HepG2 (cell line): ENCODE results near the gene ELL. TPM values are rescaled to one million over a fixed set of nuclear protein-coding genes. Genes with fewer than 3 reads are reported as not detected.

ENCODE experiments used
- ARNTL ChIP-seq: sonication (generic); formaldehyde crosslinking; IDR thresholded peaks from 2 replicates; pipeline ENCODE4 v1.4.0; 2020; ENCODE audit warnings: mild to moderate bottlenecking, missing genetic modification reagents
- ATF1 ChIP-seq: IDR thresholded peaks from 2 replicates; pipeline ENCODE4 v1.6.1; 2016; ENCODE audit warnings: mild to moderate bottlenecking, control low read depth
- CHD4 ChIP-seq: fragments of 200-600 bp; sonication (generic); IDR thresholded peaks from 2 replicates; pipeline ENCODE4 v1.7.0; 2017; ENCODE audit warnings: mild to moderate bottlenecking, low read length, borderline replicate concordance
- CREB1 ChIP-seq, 2 experiments: fragments of 450-650 bp in 1 of 2; IDR thresholded peaks; 2 replicates each; pipeline ENCODE4 v1.6.1; 2016 to 2017; ENCODE audit warnings: control low read depth in 1 of 2, mild to moderate bottlenecking in 1 of 2, missing compliant biosample characterization in 1 of 2, missing genetic modification characterization in 1 of 2
- ELF4 ChIP-seq: sonication (generic); formaldehyde crosslinking; IDR thresholded peaks from 2 replicates; pipeline ENCODE4 v1.5.0; 2020; ENCODE audit warnings: missing genetic modification reagents, mild to moderate bottlenecking, moderate library complexity, borderline replicate concordance
- FLYWCH1 ChIP-seq: sonication (generic); formaldehyde crosslinking; IDR thresholded peaks from 2 replicates; pipeline ENCODE4 v1.8.1; 2023; ENCODE audit warnings: mild to moderate bottlenecking, missing genetic modification reagents
- FOXO4 ChIP-seq: sonication (generic); formaldehyde crosslinking; conservative IDR thresholded peaks from 2 replicates; pipeline ENCODE4 v1.8.1; 2023; ENCODE audit warnings: missing genetic modification reagents
- GFI1 ChIP-seq: sonication (generic); formaldehyde crosslinking; IDR thresholded peaks from 2 replicates; pipeline ENCODE4 v1.5.0; 2020; ENCODE audit warnings: missing genetic modification reagents, mild to moderate bottlenecking, borderline replicate concordance
- HOXA3 ChIP-seq: sonication (generic); formaldehyde crosslinking; IDR thresholded peaks from 2 replicates; pipeline ENCODE4 v1.5.0; 2020; ENCODE audit warnings: missing genetic modification reagents
- KMT2A ChIP-seq: sonication (generic); formaldehyde crosslinking; IDR thresholded peaks from 2 replicates; pipeline ENCODE4 v1.4.0; 2020; ENCODE audit warnings: missing genetic modification reagents
- MAFF ChIP-seq: IDR thresholded peaks from 2 replicates; pipeline ENCODE4 v1.6.1; 2011; ENCODE audit warnings: low read depth, low read length, improper control_type of control experiment
- MIXL1 ChIP-seq: IDR thresholded peaks from 2 replicates; pipeline ENCODE4 v1.6.1; 2016
- NCOA5 ChIP-seq: sonication (generic); formaldehyde crosslinking; IDR thresholded peaks from 2 replicates; pipeline ENCODE4 v1.4.0; 2020; ENCODE audit warnings: missing genetic modification reagents
- NRL ChIP-seq: sonication (generic); formaldehyde crosslinking; IDR thresholded peaks from 2 replicates; pipeline ENCODE4 v1.5.0; 2020; ENCODE audit warnings: missing genetic modification reagents, mild to moderate bottlenecking, moderate library complexity, borderline replicate concordance
- REPIN1 ChIP-seq: sonication (generic); formaldehyde crosslinking; IDR thresholded peaks from 2 replicates; pipeline ENCODE4 v1.8.0; 2022; ENCODE audit warnings: missing genetic modification reagents, low read depth, mild to moderate bottlenecking, borderline replicate concordance
- SKIL ChIP-seq: sonication (generic); formaldehyde crosslinking; IDR thresholded peaks from 2 replicates; pipeline ENCODE4 v1.8.0; 2022; ENCODE audit warnings: missing genetic modification reagents, mild to moderate bottlenecking, moderate library complexity, borderline replicate concordance
- SMYD3 ChIP-seq: sonication (generic); formaldehyde crosslinking; IDR thresholded peaks from 2 replicates; pipeline ENCODE4 v1.8.1; 2023; ENCODE audit warnings: mild to moderate bottlenecking, missing genetic modification reagents
- SP4 ChIP-seq: sonication (generic); formaldehyde crosslinking; IDR thresholded peaks from 2 replicates; pipeline ENCODE4 v1.8.1; 2023; ENCODE audit warnings: mild to moderate bottlenecking, missing genetic modification reagents
- TBP ChIP-seq: sonication (generic); formaldehyde crosslinking; IDR thresholded peaks from 2 replicates; pipeline ENCODE4 v1.5.0; 2020; ENCODE audit warnings: missing genetic modification reagents
- THAP8 ChIP-seq: sonication (generic); formaldehyde crosslinking; IDR thresholded peaks from 2 replicates; pipeline ENCODE4 v1.5.1; 2020; ENCODE audit warnings: missing genetic modification reagents, mild to moderate bottlenecking, borderline replicate concordance
- ZFP62 ChIP-seq: sonication (generic); formaldehyde crosslinking; IDR thresholded peaks from 2 replicates; pipeline ENCODE4 v1.4.0; 2020; ENCODE audit warnings: missing genetic modification reagents
- ZFP82 ChIP-seq: sonication (generic); formaldehyde crosslinking; IDR thresholded peaks from 2 replicates; pipeline ENCODE4 v1.5.1; 2020; ENCODE audit warnings: mild to moderate bottlenecking, missing genetic modification reagents, borderline replicate concordance
- ZNF343 ChIP-seq: sonication (generic); formaldehyde crosslinking; IDR thresholded peaks from 2 replicates; pipeline ENCODE4 v1.4.0; 2020; ENCODE audit warnings: mild to moderate bottlenecking, missing genetic modification reagents
- ZNF430 ChIP-seq: sonication (generic); formaldehyde crosslinking; IDR thresholded peaks from 2 replicates; pipeline ENCODE4 v1.9.0; 2021; ENCODE audit warnings: mild to moderate bottlenecking, missing genetic modification reagents
- ZNF549 ChIP-seq: sonication (generic); formaldehyde crosslinking; IDR thresholded peaks from 2 replicates; pipeline ENCODE4 v1.5.0; 2020; ENCODE audit warnings: missing genetic modification reagents
- ZNF552 ChIP-seq: sonication (generic); formaldehyde crosslinking; IDR thresholded peaks from 2 replicates; pipeline ENCODE4 v1.9.0; 2022; ENCODE audit warnings: missing genetic modification reagents, mild to moderate bottlenecking, borderline replicate concordance
- ZNF747 ChIP-seq: sonication (generic); formaldehyde crosslinking; IDR thresholded peaks from 2 replicates; pipeline ENCODE4 v1.8.1; 2023; ENCODE audit warnings: missing genetic modification reagents, mild to moderate bottlenecking, borderline replicate concordance
- ZNF776 ChIP-seq: sonication (generic); formaldehyde crosslinking; IDR thresholded peaks from 2 replicates; pipeline ENCODE4 v1.4.0; 2020; ENCODE audit warnings: mild to moderate bottlenecking, missing genetic modification reagents
- polyA plus RNA-seq, 8 experiments: library from polyadenylated mRNA; depleted of rRNA in 3 of 8; stranded (reverse) in 7 of 8; unstranded in 1 of 8; fragments of >200 nt; fragmentation: Illumina TruSeq in 4 of 8; extraction: Trizol in 4 of 8; gene quantifications; 2 replicates each; pipeline versions ENCODE4 v1.2.1 to v1.2.3, GENCODE V29; 2011 to 2016; ENCODE audit warnings: low read depth in 4 of 8, missing spikeins in 1 of 8, mixed read lengths in 1 of 8; ENCODE audit not compliant: insufficient read depth in 1 of 8
- total RNA-seq, 5 experiments: library from RNA; depleted of rRNA; stranded (reverse); fragments of >200 nt; fragmentation: Illumina TruSeq; extraction: Trizol; gene quantifications; 2 replicates each; pipeline ENCODE4 v1.2.3, GENCODE V29; 2016; ENCODE audit warnings: low read depth in 1 of 5

The ELL gene
- total and polyA plus RNA-seq, 2 of the 13 experiments (the other 11 are each of a cell fraction or from before 2014, with no cell fraction given) = 3.7 to 5.4 TPM

- TF ChIP-seq ZNF549 (CRISPR knock-in tag) (no peak), KMT2A (peak; percentile 44; the same call in 1 of the 2 replicates), ATF1 (peak; percentile 78), ZNF552 (no peak), ZNF343 (CRISPR knock-in tag) (no peak), MAFF (no peak), REPIN1 (CRISPR knock-in tag) (no peak), FOXO4 (CRISPR knock-in tag) (no peak), ZNF776 (CRISPR knock-in tag) (peak; percentile 29; the same call in 1 of the 2 replicates), SKIL (no peak), CHD4 (peak; percentile 95), SMYD3 (CRISPR knock-in tag) (no peak), ZNF430 (CRISPR knock-in tag) (no peak), ARNTL (CRISPR knock-in tag) (no peak), ELF4 (CRISPR knock-in tag) (no peak), TBP (CRISPR knock-in tag) (no peak), CREB1 (IDR thresholded peaks at IDR 0.05) (peak; percentile 81), CREB1 (CRISPR knock-in tag; IDR thresholded peaks at IDR 0.05) (peak; percentile 89), NCOA5 (CRISPR knock-in tag) (no peak), GFI1 (CRISPR knock-in tag) (no peak), HOXA3 (CRISPR knock-in tag) (peak; percentile 95), ZNF747 (CRISPR knock-in tag) (no peak), THAP8 (CRISPR knock-in tag) (peak; percentile 78; the same call in 1 of the 2 replicates), MIXL1 (no peak), FLYWCH1 (CRISPR knock-in tag) (no peak), ZFP82 (CRISPR knock-in tag) (0 out of 2 replicates have a peak, but pooled peaks have one; percentile 81), ZFP62 (CRISPR knock-in tag) (no peak), NRL (CRISPR knock-in tag) (no peak), SP4 (CRISPR knock-in tag) (peak; percentile 63; the same call in 1 of the 2 replicates)
Measured at GRCh38 chr19:18557411-18558201, 35.7 kb upstream of the ELL start, which contains the start of gene KXD1 (continued).
